ENCODE data around the gene DXO. TPM values are rescaled to one million over a fixed set of nuclear protein-coding genes. Genes with fewer than 3 reads are reported as not detected.
A peak's percentile ranks its signal among the peaks of the same experiment; 100 is the strongest.

Gene DXO
- total and polyA plus RNA-seq, 2 of the 13 experiments (the other 11 are each of a cell fraction or from before 2014, with no cell fraction given), result 18.6 to 26.2 TPM

GRCh38 chr6:31927863-31928671, 43.9 kb downstream of the DXO start:
- TSS peak; percentile 77 for BruUV-seq (replicated peaks)
- intact Hi-C loops (cut with micrococcal nuclease; ENCODE audit: unreplicated experiment), result loop anchor here (1.0 to 10.0 kb wide), 2 partner anchors 17 to 153 kb away; partner anchors contain the start of gene VWA7
- Histone ChIP-seq H2AFZ (ENCODE audit: low read length) (no peak overlapping the region), H4K20me1 (ENCODE audit: insufficient read depth, low read length) (no peaks in the 10 kb centered on the region), H3K79me2 (ENCODE audit: insufficient read depth, low read length) (peaks cover 29% of the 10 kb centered on the region), H3K9me3 (ENCODE audit: low read length) (no peaks in the 10 kb centered on the region), H3K4me2 (ENCODE audit: low read depth, low read length) (peak overlapping the region; percentile 85), H3K27me3 (ENCODE audit: control insufficient read depth in 1 of 2, insufficient read depth in 2 of 2, low read length in 2 of 2) (no peaks in the 10 kb centered on the region; a peak in 1 of 5 replicates), H3K9ac (ENCODE audit: insufficient read depth, low read depth, low read length) (peak overlapping the region; percentile 85), H3K36me3 (replicated peaks in 1 of 2; ENCODE audit: control insufficient read depth in 1 of 2, insufficient read depth in 2 of 2, low read length in 2 of 2) (no peaks in the 10 kb centered on the region; a peak in 1 of 5 replicates), H3K4me3 (replicated peaks in 1 of 3; ENCODE audit: insufficient read depth in 1 of 3, low read depth in 2 of 3, low read length in 3 of 3) (peak overlapping the region; percentile 69 to 81 (median 72)), H3K4me1 (ENCODE audit: insufficient read depth, low read length) (peaks cover 69% of the 10 kb centered on the region), H3K27ac (ENCODE audit: extremely low read length, insufficient read depth, low read length) (peak overlapping the region; percentile 88)
- POLR2A ChIA-PET, result interaction anchor here (0.8 to 6.1 kb wide), 25 partner anchors 8 to 273 kb away, joined by 3 to 151 read pairs (median 8); partner anchors contain the start of genes ABHD16A, APOM, CFB and DXO
- in situ Hi-C loops (cut with HindIII; ENCODE audit: extremely low pct_ligation_motif_present, low pct_unique_long_range_greater_than_20kb), result no loop called here
- CTCF ChIA-PET (ENCODE audit: low intra/inter-chr PET ratio, low total read pairs), result no interaction called here
- FAIRE-seq (no peak), ATAC-seq (peak; percentile 67), DNase-seq (ENCODE audit: low spot score) (no peak)
- 9% methylated on average over 11 of the region's 11 CpGs for WGBS (ENCODE audit: low lambda C conversion rate)
- TF ChIP-seq TCF12 (IDR thresholded peaks at IDR 0.05) (no peak), TCF12 (CRISPR knock-in tag; IDR thresholded peaks at IDR 0.05) (no peak; the same call in 1 of the 2 replicates), ZNF24 (IDR thresholded peaks at IDR 0.05) (no peak), ZFP37 (CRISPR knock-in tag; IDR thresholded peaks at IDR 0.05; ENCODE audit: borderline replicate concordance) (no peak), YY1 (IDR thresholded peaks at IDR 0.05; ENCODE audit: insufficient read depth, insufficient replicate concordance, low read depth, low read length) (no peak), ARNTL (CRISPR knock-in tag; IDR thresholded peaks at IDR 0.05) (peak; percentile 67; the same call in 1 of the 2 replicates), TBP (CRISPR knock-in tag; IDR thresholded peaks at IDR 0.05) (no peak), ZNF839 (CRISPR knock-in tag; IDR thresholded peaks at IDR 0.05; ENCODE audit: borderline replicate concordance) (no peak), TP53 (CRISPR knock-in tag; conservative IDR thresholded peaks at IDR 0.05) (no peak), RBFOX2 (IDR thresholded peaks at IDR 0.05; ENCODE audit: low read depth, low read length) (no peak), FOXM1 (CRISPR knock-in tag; IDR thresholded peaks at IDR 0.05) (no peak), CCDC6 (CRISPR knock-in tag; IDR thresholded peaks at IDR 0.05) (no peak), POLR2G (IDR thresholded peaks at IDR 0.05; ENCODE audit: low read depth, low read length) (no peak), ZNF678 (CRISPR knock-in tag; IDR thresholded peaks at IDR 0.05) (peak; percentile 12; the same call in 1 of the 2 replicates), MZF1 (CRISPR knock-in tag; IDR thresholded peaks at IDR 0.05; ENCODE audit: borderline replicate concordance) (no peak), ZNF607 (CRISPR knock-in tag; IDR thresholded peaks at IDR 0.05; ENCODE audit: borderline replicate concordance) (no peak; the same call in 1 of the 2 replicates), ZNF577 (CRISPR knock-in tag; IDR thresholded peaks at IDR 0.05; ENCODE audit: borderline replicate concordance, low read depth) (no peak), GATAD2A (CRISPR knock-in tag; IDR thresholded peaks at IDR 0.05) (no peak), ZNF816 (CRISPR knock-in tag; IDR thresholded peaks at IDR 0.05; ENCODE audit: borderline replicate concordance) (no peak), ZSCAN29 (CRISPR knock-in tag; conservative IDR thresholded peaks at IDR 0.05) (no peak), NFYC (CRISPR knock-in tag; IDR thresholded peaks at IDR 0.05) (no peak), KLF13 (CRISPR knock-in tag; IDR thresholded peaks at IDR 0.05) (0 out of 2 replicates have a peak, but pooled peaks have one; percentile 2), WIZ (CRISPR knock-in tag; IDR thresholded peaks at IDR 0.05) (no peak), KAT8 (CRISPR knock-in tag; IDR thresholded peaks at IDR 0.05) (no peak), ZNF251 (CRISPR knock-in tag; IDR thresholded peaks at IDR 0.05) (no peak)
- TF ChIP-seq, protein P1, sequence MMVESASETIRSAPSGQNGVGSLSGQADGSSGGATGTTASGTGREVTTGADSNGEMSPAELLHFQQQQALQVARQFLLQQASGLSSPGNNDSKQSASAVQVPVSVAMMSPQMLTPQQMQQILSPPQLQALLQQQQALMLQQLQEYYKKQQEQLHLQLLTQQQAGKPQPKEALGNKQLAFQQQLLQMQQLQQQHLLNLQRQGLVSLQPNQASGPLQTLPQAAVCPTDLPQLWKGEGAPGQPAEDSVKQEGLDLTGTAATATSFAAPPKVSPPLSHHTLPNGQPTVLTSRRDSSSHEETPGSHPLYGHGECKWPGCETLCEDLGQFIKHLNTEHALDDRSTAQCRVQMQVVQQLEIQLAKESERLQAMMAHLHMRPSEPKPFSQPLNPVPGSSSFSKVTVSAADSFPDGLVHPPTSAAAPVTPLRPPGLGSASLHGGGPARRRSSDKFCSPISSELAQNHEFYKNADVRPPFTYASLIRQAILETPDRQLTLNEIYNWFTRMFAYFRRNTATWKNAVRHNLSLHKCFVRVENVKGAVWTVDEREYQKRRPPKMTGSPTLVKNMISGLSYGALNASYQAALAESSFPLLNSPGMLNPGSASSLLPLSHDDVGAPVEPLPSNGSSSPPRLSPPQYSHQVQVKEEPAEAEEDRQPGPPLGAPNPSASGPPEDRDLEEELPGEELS (CRISPR knock-in tag; IDR thresholded peaks at IDR 0.05), result 0 out of 2 replicates have a peak, but pooled peaks have one; percentile 16

All from HepG2 (cell line).